GM12891 (cell line): Measurements from ENCODE around the gene KREMEN1.
A peak's percentile ranks its signal among the peaks of the same experiment; 100 is the strongest.

Experiments
- DNase-seq: peaks from one replicate; pipeline ENCODE4 v3.0.0; 2011; ENCODE audit warnings: low spot score; ENCODE audit not compliant: insufficient read length
- FAIRE-seq: peaks from 2 replicates; lab custom pipeline; 2011; peaks lifted over from hg19 to GRCh38; lab: Jason Lieb, UNC
- PAX5 ChIP-seq: IDR thresholded peaks from 2 replicates; pipeline ENCODE4 v1.6.1; 2011; ENCODE audit warnings: low read length, moderate library complexity, mild to moderate bottlenecking; ENCODE audit not compliant: insufficient read depth, severe bottlenecking
- POLR2A ChIP-seq: IDR thresholded peaks from 2 replicates; pipeline ENCODE4 v1.6.1; 2011; ENCODE audit warnings: low read depth, low read length, control low read depth
- POLR2AphosphoS5 ChIP-seq: IDR thresholded peaks from 2 replicates; pipeline ENCODE4 v1.6.1; 2011; ENCODE audit warnings: low read depth, low read length, control low read depth
- POU2F2 ChIP-seq: IDR thresholded peaks from 2 replicates; pipeline ENCODE4 v1.6.1; 2011; ENCODE audit warnings: low read depth, mild to moderate bottlenecking, control low read depth, low read length, moderate library complexity
- SPI1 ChIP-seq: IDR thresholded peaks from 2 replicates; pipeline ENCODE4 v1.6.1; 2011; ENCODE audit warnings: low read depth, low read length, control low read depth
- TAF1 ChIP-seq: IDR thresholded peaks from 2 replicates; pipeline ENCODE4 v1.6.1; 2011; ENCODE audit warnings: low read depth, low read length, control low read depth

Gene KREMEN1

DNA sequence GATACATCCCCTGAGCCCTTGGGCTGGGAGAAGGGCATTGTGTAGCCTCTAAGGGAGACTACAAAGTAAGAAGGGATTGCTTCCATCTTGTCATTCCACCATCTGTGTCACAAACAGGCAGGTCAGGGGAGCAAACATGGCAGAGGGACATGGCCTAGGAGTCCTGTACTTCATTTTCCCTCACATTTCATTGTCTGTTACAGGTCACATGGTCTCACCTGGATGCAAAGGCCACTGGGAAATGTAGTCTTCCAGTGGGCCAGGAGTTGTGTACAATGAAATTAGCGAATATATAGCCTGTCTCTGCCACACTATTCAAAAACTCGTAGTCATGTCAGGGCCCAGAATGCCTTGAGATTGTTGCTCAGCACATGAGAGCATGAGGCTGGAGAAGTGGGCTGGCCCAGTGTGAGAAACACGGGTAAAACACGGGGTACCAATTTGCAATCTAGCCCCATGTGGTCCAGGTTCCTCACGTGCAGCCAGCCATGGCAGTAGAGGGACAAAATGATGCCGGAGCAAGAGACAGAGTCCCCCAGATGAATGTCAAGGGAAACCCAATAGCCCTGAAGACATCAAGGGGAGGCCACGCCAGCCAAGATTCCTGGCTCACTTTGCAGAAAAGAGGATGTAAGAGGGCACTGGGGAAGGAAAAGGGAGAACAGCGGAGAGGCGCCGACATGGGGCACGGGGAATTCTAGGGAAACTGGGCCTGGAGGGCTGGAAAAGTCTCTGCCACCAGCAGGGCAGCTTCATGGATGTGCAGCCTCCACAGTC, 85.1 kb downstream of the KREMEN1 start:
- peak; percentile 90 for FAIRE-seq
- DNase-seq = no peak
- TF ChIP-seq POLR2AphosphoS5 = no peak
- TF ChIP-seq SPI1 = no peak
- TF ChIP-seq TAF1 = no peak
- no peak for TF ChIP-seq PAX5
- TF ChIP-seq POLR2A = no peak
- no peak for TF ChIP-seq POU2F2

DNA sequence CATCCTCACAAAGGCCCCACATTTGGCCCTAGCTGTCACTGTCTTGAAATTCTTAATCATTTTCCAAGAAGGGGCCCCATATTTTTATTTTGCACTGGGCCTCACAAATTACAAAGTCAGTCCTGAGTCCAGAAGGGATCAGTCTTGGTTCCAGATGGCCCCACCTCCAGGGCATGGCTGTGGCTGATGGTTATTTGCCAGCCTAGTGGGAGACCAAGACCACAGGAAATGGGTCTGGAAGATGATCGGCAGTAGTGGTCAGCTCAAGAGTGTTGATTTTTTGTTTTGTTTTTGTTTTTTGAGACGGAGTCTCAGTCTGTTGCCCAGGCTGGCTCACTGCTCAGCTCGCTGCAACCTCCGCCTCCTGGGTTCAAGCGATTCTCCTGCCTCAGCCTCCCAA, 85.7 kb downstream of the KREMEN1 start:
- FAIRE-seq (no peak), DNase-seq (no peak)
- TF ChIP-seq SPI1 (no peak), POLR2AphosphoS5 (no peak), POU2F2 (no peak), POLR2A (no peak), PAX5 (no peak)

DNA sequence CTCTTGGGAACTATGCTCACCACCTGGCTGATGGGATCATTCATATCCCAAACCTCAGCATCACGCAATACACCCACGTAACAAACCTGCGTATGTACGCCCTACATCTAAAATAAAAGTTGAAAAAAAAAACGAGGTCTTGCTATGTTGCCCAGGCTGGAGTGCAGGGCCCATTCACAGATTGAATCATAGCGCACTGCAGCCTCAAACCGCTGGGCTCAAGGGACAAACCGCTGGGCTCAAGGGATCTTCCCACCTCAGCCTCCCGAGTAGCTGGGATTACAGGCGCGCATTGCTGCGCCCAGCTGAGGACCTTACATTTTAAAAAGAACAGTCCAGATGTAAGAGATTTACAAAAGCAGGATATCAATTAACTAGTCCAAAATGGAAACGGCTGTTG, 91.0 kb downstream of the KREMEN1 start:
- TF ChIP-seq TAF1 = no peak
- TF ChIP-seq POU2F2 = no peak
- DNase-seq (no peak), FAIRE-seq (no peak)

DNA sequence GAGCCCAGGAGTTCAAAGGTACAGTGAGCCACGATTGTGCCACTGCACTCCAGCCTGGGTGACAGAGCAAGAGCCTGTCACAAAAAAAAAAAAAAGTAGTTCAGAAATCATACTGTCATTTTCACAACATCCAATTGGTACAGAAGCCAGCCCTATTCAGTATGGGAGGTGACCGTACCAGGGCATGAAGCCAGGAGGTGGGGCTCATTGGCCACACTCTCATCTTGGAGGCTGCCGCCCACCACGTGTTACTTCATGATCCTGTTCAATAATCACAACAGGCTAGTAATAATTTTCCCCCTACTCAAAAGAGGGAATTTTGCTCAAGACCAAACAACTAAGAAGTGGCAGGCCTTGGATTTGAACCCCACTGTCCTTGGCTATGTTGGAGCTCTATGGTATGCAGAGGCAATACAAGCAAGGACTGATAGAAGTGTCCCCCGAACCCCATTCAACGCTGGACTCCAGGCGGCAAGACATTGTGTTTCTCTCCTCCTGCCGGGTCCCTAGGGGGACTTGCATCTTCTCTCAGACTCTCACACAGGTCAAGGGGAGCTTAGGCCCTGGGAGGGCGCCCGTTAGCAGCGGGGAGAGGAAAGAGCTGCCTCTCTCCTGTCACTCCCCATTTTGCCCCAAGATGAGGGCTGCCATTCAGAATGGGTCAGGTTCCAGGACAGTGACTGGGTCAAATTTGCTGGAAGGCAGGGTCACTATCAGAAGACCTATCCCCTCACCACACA, 92.7 kb downstream of the KREMEN1 start:
- TF ChIP-seq POLR2AphosphoS5 = no peak
- TF ChIP-seq POU2F2 = no peak
- TF ChIP-seq SPI1 = no peak
- TF ChIP-seq TAF1 = no peak
- TF ChIP-seq POLR2A = no peak
- no peak for TF ChIP-seq PAX5
- FAIRE-seq (no peak), DNase-seq (no peak)

DNA sequence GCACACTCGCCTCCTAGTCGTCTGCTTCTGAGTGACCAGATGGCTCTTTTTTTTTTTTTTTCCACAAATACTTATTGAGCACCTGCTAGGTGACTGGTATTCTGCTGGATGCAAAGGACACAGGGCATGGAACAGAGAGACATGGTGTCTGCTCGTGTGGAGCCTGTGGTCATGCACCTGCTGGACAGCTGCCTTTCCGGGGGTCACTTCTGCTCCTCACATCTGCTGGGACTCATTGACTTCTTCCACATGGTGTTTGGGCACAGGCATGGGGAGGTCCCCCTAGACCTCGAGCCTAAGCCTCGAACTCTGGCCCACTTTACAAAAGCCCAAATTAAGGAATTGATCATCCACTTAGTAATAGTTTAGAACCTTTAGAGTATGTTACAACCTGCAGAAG, 93.3 kb downstream of the KREMEN1 start:
- DNase-seq (no peak), FAIRE-seq (no peak)
- TF ChIP-seq TAF1 (no peak), SPI1 (peak; percentile 43)

- FAIRE-seq (peak; percentile 99), DNase-seq (peak; percentile 78)
- TF ChIP-seq SPI1 = peak; percentile 89
- TF ChIP-seq POLR2A = no peak
- TF ChIP-seq TAF1 = no peak; the same call in 1 of the 2 replicates
- TF ChIP-seq POU2F2 = peak; percentile 85
- peak; percentile 94 for TF ChIP-seq PAX5
- no peak for TF ChIP-seq POLR2AphosphoS5
These were observed 94.4 kb downstream of the KREMEN1 start for GRCh38 chr22:29167032-29167911.

GRCh38 chr22:29171721-29172120, 98.9 kb downstream of the KREMEN1 start:
- DNase-seq (no peak), FAIRE-seq (no peak)
- no peak for TF ChIP-seq TAF1
- no peak for TF ChIP-seq POU2F2
- TF ChIP-seq POLR2A = no peak
- TF ChIP-seq POLR2AphosphoS5 = no peak
- no peak for TF ChIP-seq PAX5
- no peak for TF ChIP-seq SPI1

DNA sequence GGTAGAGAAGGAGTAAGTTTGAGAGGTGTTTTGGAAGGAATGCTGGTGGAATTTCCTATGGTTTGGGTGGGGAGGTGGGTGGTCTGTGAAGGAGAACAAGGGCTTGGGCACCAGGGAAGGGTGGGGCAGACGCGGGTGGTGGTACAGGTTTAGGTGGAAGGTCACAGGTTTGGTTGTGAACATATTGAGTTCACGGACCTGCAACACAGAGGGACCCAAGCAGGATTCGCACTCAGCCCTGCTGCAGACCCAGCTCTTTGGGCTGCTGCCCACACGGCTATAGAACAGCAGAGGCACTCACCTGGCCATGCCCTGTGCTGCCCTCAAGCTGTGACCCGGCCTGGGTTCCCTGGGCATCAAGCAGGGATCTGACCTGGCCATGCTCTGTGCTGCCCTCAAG, 99.4 kb downstream of the KREMEN1 start:
- no peak for DNase-seq
- TF ChIP-seq PAX5 (no peak), SPI1 (no peak), POU2F2 (no peak), TAF1 (no peak), POLR2AphosphoS5 (no peak), POLR2A (no peak)
- FAIRE-seq = no peak

DNA sequence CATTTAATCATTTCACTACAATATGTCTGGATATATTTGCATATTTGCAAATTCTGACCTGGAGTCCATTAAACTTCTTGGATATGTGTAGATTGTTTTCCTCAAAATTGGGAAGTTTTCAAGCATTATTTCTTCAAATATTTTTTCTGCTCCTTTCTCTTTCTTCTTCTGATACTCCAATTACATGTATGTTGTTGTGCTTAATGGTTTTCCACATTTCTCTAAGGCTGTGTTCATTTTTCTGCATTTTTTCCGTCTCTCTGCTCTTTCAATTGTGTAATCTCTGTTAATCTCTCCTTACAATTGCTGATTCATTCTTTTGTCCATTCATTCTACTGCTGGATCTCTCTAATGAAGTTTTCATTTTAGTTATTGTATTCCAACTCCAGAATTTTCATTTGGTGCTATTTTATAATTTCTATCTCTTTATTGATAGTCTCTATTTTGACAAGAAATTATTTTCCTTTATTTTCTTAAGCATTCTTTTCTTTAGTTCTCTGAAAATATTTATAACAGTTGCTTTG, 102.5 kb downstream of the KREMEN1 start:
- DNase-seq (no peak), FAIRE-seq (no peak)
- no peak for TF ChIP-seq POU2F2
- no peak for TF ChIP-seq PAX5
- TF ChIP-seq POLR2AphosphoS5 = no peak
- no peak for TF ChIP-seq POLR2A
- no peak for TF ChIP-seq TAF1
- no peak for TF ChIP-seq SPI1
